ENCODE results near the gene SLCO3A1.

The SLCO3A1 gene

DNA sequence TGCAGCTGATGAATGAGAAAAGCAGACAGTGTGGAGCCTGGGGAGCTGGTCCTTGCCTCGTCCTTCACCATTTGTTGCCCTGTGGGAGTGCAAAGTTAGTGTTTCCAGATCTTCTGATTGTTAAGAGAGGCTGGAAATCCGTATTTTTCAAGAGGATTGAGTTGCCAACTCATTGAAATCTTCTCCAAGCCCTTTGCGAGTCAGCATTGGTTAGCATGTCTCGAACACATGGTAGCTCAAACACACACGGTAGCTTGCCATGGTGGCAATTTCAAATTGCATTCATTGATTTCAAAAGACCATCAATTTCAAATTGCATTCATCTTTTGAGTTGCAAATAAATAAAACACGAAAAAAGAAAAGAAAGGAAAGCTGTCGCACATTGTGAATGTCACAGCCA, 70.7 kb downstream of the SLCO3A1 start:
- H3K4me3 ChIP-seq (ENCODE audit: low read length, poor library complexity, severe bottlenecking) = no peak overlapping the region
- H4K20me1 ChIP-seq (ENCODE audit: insufficient read depth, low read length, poor library complexity, severe bottlenecking) = no peaks in the 10 kb centered on the region
- no peaks in the 10 kb centered on the region for H3K36me3 ChIP-seq (ENCODE audit: insufficient read depth, low read length)
- no peaks in the 10 kb centered on the region for H3F3A ChIP-seq (ENCODE audit: low read depth)
- no peaks in the 10 kb centered on the region for H3K79me2 ChIP-seq (ENCODE audit: insufficient read depth, low read length)
- no peak overlapping the region for H2AFZ ChIP-seq (ENCODE audit: low read length)
- H3K27me3 ChIP-seq (ENCODE audit: insufficient read depth, low read length, poor library complexity, severe bottlenecking) = no peaks in the 10 kb centered on the region
- no peaks in the 10 kb centered on the region for H3K9me2 ChIP-seq (replicated peaks; ENCODE audit: low read depth, low read length)
- no peaks in the 10 kb centered on the region for H3K9me3 ChIP-seq (ENCODE audit: insufficient read depth, low read depth, low read length)
- H3K4me1 ChIP-seq (ENCODE audit: insufficient read depth, low read length, poor library complexity, severe bottlenecking) = no peaks in the 10 kb centered on the region
- no peak overlapping the region for H3K4me2 ChIP-seq (ENCODE audit: low read depth, low read length, poor library complexity, severe bottlenecking)
- TF ChIP-seq EZH2phosphoT487 (IDR thresholded peaks at IDR 0.05; ENCODE audit: borderline replicate concordance) = no peak
- TF ChIP-seq, protein P1, sequence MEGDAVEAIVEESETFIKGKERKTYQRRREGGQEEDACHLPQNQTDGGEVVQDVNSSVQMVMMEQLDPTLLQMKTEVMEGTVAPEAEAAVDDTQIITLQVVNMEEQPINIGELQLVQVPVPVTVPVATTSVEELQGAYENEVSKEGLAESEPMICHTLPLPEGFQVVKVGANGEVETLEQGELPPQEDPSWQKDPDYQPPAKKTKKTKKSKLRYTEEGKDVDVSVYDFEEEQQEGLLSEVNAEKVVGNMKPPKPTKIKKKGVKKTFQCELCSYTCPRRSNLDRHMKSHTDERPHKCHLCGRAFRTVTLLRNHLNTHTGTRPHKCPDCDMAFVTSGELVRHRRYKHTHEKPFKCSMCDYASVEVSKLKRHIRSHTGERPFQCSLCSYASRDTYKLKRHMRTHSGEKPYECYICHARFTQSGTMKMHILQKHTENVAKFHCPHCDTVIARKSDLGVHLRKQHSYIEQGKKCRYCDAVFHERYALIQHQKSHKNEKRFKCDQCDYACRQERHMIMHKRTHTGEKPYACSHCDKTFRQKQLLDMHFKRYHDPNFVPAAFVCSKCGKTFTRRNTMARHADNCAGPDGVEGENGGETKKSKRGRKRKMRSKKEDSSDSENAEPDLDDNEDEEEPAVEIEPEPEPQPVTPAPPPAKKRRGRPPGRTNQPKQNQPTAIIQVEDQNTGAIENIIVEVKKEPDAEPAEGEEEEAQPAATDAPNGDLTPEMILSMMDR (conservative IDR thresholded peaks at IDR 0.05; ENCODE audit: low read length) = no peak
- H3K9ac ChIP-seq (ENCODE audit: low read depth, low read length, poor library complexity, severe bottlenecking) = no peak overlapping the region

DNA sequence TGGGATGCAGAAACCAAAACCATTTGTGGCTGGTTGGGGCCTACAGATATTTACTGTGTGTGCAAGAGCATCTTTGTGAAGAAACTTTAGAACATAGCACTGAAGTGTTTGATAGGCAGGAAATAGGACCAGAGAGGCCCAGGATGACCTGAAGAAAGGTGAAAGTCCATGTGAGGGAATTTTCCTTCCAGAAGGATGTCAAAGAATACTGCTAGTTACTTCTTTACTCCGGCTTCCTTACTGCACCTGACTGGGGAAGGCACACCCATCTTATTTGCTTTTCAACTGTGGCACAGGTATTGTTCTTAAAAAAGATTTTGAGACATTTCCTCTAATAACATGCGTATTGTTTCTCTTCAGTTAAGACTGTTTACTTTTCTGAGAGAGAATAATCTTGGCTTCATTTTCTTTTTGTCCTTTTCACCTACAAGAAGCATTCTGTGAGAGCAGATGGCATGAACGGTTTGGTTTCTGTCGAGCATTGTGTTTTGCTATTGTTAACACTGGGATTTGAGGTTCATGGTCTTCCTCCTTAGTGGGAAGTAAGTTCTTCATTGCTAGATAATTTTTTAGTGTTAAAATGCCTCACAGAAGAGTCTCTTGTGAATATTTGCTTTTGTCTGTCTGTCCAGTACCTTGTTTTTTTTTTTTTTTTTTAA, 71.5 kb downstream of the SLCO3A1 start:
- H3K4me1 ChIP-seq (ENCODE audit: insufficient read depth, low read length, poor library complexity, severe bottlenecking) = no peaks in the 10 kb centered on the region
- no peak overlapping the region for H2AFZ ChIP-seq (ENCODE audit: low read length)
- no peaks in the 10 kb centered on the region for H3K9me2 ChIP-seq (replicated peaks; ENCODE audit: low read depth, low read length)
- H3K4me2 ChIP-seq (ENCODE audit: low read depth, low read length, poor library complexity, severe bottlenecking) = no peak overlapping the region
- TF ChIP-seq EZH2phosphoT487 (IDR thresholded peaks at IDR 0.05; ENCODE audit: borderline replicate concordance) = no peak
- TF ChIP-seq, protein P1 (conservative IDR thresholded peaks at IDR 0.05; ENCODE audit: low read length) = no peak
- no peaks in the 10 kb centered on the region for H3K9me3 ChIP-seq (ENCODE audit: insufficient read depth, low read depth, low read length)
- no peaks in the 10 kb centered on the region for H4K20me1 ChIP-seq (ENCODE audit: insufficient read depth, low read length, poor library complexity, severe bottlenecking)
- no peak overlapping the region for H3K9ac ChIP-seq (ENCODE audit: low read depth, low read length, poor library complexity, severe bottlenecking)
- no peak overlapping the region for H3K4me3 ChIP-seq (ENCODE audit: low read length, poor library complexity, severe bottlenecking)
- no peaks in the 10 kb centered on the region for H3K36me3 ChIP-seq (ENCODE audit: insufficient read depth, low read length)
- H3F3A ChIP-seq (ENCODE audit: low read depth) = no peaks in the 10 kb centered on the region
- no peaks in the 10 kb centered on the region for H3K27me3 ChIP-seq (ENCODE audit: insufficient read depth, low read length, poor library complexity, severe bottlenecking)
- H3K79me2 ChIP-seq (ENCODE audit: insufficient read depth, low read length) = no peaks in the 10 kb centered on the region

DNA sequence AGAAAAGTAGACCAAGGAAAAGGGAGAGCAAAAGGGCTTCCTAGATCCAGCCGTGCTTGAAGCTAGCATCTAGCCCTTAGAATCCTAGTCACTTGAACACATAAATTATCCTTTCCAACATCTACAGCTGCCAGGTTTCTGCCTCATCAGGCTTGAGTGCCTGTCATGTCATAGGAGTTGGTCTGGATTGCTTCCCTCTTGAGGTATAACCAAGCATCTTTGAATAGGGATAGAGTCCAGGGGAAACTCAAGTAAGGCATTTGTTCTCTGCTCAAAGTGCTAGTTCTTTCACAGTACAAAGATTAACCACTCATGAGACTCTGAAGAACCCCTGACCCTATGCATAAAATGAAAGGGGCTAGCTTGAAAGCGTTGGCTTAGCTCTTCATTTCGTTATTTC, 72.3 kb downstream of the SLCO3A1 start:
- Histone ChIP-seq H3K36me3 (ENCODE audit: insufficient read depth, low read length) (no peaks in the 10 kb centered on the region), H3K4me3 (ENCODE audit: low read length, poor library complexity, severe bottlenecking) (no peak overlapping the region), H3K27me3 (ENCODE audit: insufficient read depth, low read length, poor library complexity, severe bottlenecking) (no peaks in the 10 kb centered on the region), H3F3A (ENCODE audit: low read depth) (no peaks in the 10 kb centered on the region), H3K9ac (ENCODE audit: low read depth, low read length, poor library complexity, severe bottlenecking) (no peak overlapping the region), H3K4me2 (ENCODE audit: low read depth, low read length, poor library complexity, severe bottlenecking) (no peak overlapping the region), H3K9me3 (ENCODE audit: insufficient read depth, low read depth, low read length) (no peaks in the 10 kb centered on the region), H3K4me1 (ENCODE audit: insufficient read depth, low read length, poor library complexity, severe bottlenecking) (no peaks in the 10 kb centered on the region), H2AFZ (ENCODE audit: low read length) (no peak overlapping the region), H4K20me1 (ENCODE audit: insufficient read depth, low read length, poor library complexity, severe bottlenecking) (no peaks in the 10 kb centered on the region), H3K9me2 (replicated peaks; ENCODE audit: low read depth, low read length) (no peaks in the 10 kb centered on the region), H3K79me2 (ENCODE audit: insufficient read depth, low read length) (no peaks in the 10 kb centered on the region)
- no peak for TF ChIP-seq EZH2phosphoT487 (IDR thresholded peaks at IDR 0.05; ENCODE audit: borderline replicate concordance)
- TF ChIP-seq, protein P1 (conservative IDR thresholded peaks at IDR 0.05; ENCODE audit: low read length) = no peak

Data from Loucy (cell line).